Globus pallidus (tissue), 1 donor: ENCODE results near the gene OMG.
"Not testable (repeated sequence)": the region's sequence is repeated elsewhere in the genome, so short reads cannot be mapped to it uniquely, and the experiment has no call there.

Experiments
- DNase-seq: peaks from one replicate; pipeline ENCODE4 v3.0.0-alpha.2; 2015; ENCODE audit warnings: low spot score

The OMG gene, protein sequence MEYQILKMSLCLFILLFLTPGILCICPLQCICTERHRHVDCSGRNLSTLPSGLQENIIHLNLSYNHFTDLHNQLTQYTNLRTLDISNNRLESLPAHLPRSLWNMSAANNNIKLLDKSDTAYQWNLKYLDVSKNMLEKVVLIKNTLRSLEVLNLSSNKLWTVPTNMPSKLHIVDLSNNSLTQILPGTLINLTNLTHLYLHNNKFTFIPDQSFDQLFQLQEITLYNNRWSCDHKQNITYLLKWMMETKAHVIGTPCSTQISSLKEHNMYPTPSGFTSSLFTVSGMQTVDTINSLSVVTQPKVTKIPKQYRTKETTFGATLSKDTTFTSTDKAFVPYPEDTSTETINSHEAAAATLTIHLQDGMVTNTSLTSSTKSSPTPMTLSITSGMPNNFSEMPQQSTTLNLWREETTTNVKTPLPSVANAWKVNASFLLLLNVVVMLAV

GRCh38 chr17:31297090-31297489 lies at the start of gene OMG:
TSS of gene OMG (minus strand) at chr17:31297239. CDS start at chr17:31296331, 908 bp downstream.
- peak; percentile 91 for DNase-seq

- DNase-seq = not testable (repeated sequence)
Observed at GRCh38 chr17:31345191-31345747, 48.2 kb upstream of the OMG start.

DNA sequence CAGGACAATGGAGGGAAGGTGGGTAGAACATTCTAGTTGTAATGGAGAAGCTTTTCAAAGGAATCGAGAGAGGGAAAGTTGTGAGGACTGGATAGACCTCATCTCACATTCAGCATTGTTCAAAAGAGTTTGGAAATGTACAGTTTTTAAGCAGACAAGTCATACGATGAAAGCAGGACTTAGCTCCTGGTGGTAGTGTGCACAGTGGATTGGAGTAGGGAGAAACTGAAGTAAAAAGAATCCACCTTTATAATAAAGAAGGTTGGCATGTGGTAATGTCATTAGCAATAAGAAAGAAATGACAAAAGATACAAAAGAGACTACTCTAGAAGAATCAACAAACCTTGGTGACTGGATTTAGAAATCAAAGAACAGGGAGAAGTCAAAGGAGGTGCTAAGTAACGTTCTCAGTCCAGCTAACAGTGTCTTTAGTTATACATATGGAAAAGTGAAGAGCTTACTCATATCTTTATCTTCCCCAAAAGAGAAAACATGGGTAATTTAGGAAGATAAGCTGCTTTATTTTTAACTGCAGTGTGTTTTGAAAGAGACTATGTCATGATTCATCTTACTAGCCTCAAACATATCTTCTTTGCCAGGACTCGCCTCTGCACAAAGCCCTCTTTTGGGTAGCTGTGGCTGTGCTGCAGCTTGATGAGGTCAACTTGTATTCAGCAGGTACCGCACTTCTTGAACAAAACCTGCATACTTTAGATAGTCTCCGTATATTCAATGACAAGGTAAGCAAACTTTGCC lies 43.0 kb upstream of the OMG start:
- no peak for DNase-seq

DNA sequence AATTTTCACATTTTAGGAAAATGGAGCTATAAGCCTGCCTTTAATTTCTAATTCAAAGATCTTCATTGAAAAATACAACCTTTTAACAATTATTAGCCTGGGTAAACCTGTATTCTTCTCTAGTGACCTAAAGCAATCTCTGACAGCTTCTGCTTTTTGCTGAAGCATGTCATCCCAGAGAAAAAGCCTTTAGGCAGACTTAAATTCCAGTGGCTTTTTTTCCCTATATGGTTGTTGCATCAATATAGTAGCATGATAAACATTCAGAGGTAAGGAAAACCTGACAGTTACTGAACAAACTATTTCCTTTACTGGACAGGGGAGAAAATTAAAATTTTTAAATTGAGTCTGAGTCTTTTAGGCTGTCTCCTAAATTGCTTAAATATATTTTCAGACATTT lies 32.2 kb upstream of the OMG start:
- DNase-seq = no peak

DNA sequence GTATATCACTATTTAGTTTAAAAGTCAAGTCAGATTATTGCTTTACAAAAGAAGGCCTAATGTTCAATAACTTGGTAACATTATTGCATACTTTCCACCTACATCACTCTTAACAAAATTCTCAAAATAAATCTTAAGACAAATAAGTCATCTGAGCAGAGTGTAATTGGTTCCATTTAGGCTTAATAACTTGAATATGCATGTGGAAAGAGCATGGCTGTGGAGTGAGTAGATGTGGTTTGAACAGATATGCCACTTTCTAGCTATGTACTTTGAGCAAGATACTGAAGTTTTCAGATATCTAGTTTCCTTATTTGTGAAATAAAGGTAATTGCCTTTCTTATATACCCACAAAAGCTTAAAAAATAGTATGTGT lies 31.1 kb upstream of the OMG start:
- DNase-seq = no peak

- DNase-seq = no peak
Observed at GRCh38 chr17:31327534-31328159, 30.6 kb upstream of the OMG start.

GRCh38 chr17:31323551-31323950 lies 26.5 kb upstream of the OMG start:
- DNase-seq = no peak

- no peak for DNase-seq
Observed at GRCh38 chr17:31321966-31322365, 24.9 kb upstream of the OMG start.

DNA sequence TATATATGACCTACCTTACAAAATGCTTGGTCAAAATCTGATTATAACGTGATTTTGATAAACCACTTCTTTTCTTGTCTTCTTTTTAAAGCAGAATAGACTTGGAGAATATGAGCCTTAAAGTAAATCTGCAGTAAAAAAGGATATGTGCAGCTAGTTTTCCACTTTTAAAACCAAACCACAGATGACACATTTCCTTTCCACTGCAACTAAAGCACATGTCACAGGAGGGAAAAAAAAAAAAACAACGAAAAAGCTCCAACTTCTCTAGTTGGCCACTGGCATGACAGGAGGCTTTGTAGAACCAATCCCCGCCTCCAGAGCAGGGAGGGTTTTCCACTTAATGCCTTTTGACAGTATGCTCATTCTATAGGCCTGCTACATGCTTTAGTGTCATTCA lies 24.4 kb upstream of the OMG start, which contains the start of gene EVI2A:
TSS of gene EVI2A (minus strand) at position 142 of the 400 bp plus-strand sequence. CDS start 2,609 bp downstream, outside the sequence.
- DNase-seq = peak; percentile 94

DNA sequence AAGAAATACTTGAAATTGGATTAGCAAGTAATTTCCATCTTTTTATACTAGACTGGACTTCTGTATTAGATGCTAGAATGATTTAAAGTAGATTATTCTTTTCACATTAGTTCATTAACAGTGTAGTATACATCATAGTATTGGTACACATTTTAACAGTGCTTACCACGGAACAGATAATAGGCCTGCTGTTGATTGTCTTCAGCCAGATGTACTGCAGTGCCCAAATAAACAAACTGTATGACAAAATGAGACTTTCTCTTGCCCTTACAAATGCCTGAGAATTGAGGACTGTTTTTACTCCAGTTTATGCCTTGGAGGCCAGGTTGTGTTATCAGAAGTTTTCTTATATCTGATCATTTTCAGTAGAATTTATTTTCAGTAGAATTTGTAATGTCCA lies 23.8 kb upstream of the OMG start:
- DNase-seq = peak; percentile 83

DNA sequence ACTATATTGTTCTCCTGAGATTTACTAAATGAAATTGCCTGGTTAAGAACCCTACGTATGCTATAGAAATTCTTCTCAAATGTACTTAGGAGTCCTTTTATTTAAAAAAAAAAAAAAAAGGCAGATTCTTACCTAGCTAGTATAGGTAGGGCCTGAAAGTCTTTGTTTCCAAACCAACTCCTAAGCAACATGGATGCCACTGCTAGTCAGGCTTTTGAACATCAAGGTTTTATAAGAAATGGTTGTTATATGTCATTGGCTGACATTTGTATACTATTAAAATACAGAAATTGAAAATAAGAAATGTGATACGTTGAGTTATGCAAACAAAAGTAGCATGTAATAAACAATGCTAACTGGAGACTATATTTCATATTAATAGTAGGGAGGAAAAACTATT lies 23.2 kb upstream of the OMG start:
- no peak for DNase-seq

GRCh38 chr17:31318851-31319661 lies 22.0 kb upstream of the OMG start:
- no peak for DNase-seq

DNA sequence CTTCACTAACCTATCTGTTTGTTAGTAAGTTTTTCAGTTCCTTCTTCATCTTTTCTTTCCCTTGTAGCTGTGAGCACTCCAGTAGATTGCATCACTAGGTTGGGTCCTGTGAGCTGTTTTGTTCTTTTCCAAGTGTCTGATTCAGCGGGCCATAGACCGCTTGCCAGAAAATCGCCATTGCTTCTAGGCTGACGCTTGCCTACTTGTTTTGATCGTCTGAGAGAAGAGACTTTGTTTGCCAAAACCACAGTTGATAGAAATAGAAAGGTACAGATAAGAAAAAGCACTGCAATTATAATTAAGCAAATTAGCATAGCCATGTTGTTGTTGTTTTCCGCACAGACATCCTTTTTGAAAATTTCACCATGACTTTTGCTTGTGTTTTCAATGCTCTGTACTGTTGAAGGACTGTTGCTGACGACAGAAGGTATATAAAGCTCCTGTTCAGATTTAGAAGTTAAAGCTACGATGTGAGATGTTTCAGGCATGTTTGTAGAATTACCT lies 21.3 kb upstream of the OMG start:
- peak; percentile 94 for DNase-seq

GRCh38 chr17:31314782-31315100 lies 17.7 kb upstream of the OMG start:
- DNase-seq = no peak

- no peak for DNase-seq
Observed at GRCh38 chr17:31313982-31314781, 17.1 kb upstream of the OMG start, which contains the start of gene EVI2B. TSS of gene EVI2B (minus strand) at chr17:31314054. CDS start at chr17:31305609, 8,445 bp downstream.

- not testable (repeated sequence) for DNase-seq
Observed at GRCh38 chr17:31312223-31312622, 15.2 kb upstream of the OMG start.

GRCh38 chr17:31311526-31311925 lies 14.5 kb upstream of the OMG start:
- no peak for DNase-seq

DNA sequence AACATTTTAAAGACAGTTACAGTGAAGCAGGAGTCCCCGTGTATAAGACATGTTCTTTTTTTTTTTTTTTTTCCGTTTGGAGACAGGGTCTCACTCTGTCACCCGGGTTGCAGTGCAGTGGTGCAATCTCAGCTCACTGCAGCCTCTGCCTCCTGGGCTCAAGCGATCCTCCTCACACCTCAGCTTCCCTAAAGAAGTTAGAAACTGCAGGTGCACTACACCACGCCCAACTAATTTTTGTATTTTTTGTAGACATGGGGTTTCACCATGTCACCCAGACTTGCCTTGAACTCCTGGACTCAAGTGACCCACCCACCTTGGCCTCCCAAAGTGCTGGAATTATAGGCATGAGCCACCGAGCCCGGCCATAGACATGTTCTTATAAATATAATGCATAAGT lies 13.8 kb upstream of the OMG start:
- DNase-seq = no peak

DNA sequence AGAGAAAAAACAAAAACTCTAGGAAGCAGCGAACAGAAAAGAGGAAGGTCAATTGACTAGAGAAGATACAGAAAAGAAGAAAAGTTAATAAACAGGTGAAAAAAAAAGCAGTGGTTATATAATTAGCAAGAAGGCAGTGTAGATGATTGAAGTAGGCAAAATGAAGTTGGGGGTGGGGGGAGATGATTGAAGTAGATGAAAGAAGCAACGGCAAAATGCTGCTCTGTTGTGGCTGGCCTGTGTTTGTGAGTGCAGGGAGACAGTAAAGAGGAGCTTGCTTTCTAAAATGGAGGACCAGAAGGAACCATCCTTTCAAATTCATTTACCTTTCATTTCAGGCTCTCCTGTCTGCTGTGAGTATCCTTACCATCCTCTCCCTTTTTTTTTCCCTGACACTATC lies 13.2 kb upstream of the OMG start:
- DNase-seq = no peak

GRCh38 chr17:31309556-31309955 lies 12.5 kb upstream of the OMG start:
- no peak for DNase-seq
